ENCODE measurements around the gene DIP2A. TPM values are rescaled to one million over a fixed set of nuclear protein-coding genes. Genes with fewer than 3 reads are reported as not detected.

Gene DIP2A
- total and polyA plus RNA-seq, 7 donors: 7.3 to 12.2 (median 11.0) TPM

DNA sequence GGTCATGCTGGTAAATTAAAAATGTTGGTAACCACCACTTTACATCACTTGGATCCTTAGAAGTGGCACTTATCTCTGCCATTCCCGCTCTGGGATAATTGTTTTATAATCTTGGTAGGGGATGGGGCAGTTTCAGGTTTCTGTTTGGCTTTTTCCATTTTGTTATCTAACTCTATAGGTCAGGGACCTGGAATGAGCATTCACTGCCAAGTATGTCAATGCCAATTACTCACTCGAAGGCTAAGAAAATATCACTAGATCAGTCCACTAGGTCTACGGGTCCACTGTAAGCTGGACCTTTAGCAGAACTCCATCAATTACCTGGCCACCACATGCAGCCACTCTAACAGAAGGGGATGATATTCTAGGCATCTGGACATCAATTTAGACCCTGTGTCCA lies 4.5 kb upstream of the DIP2A start:
- Histone ChIP-seq H3K27ac (no peak overlapping the region), H3K4me3 (no peak overlapping the region), H3K4me1 (peaks cover 37% of the 10 kb centered on the region), H3K27me3 (ENCODE audit: insufficient read depth in 3 of 3, low read length in 2 of 3) (no peaks in the 10 kb centered on the region), H3K36me3 (ENCODE audit: insufficient read depth in 1 of 2, low read depth in 1 of 2) (peaks cover 0 to 3% of the 10 kb centered on the region in 2 donors), H3K9me3 (no peaks in the 10 kb centered on the region)
- ATAC-seq: no peak
- intact Hi-C loops (cut with DNase I): no loop called here
- TF ChIP-seq CTCF (IDR thresholded peaks at IDR 0.05): no peak
- DNase-seq: no peak
- WGBS, 3 donors: 26 to 32% (median 29%) methylated on average over 3 of the region's 3 CpGs

DNA sequence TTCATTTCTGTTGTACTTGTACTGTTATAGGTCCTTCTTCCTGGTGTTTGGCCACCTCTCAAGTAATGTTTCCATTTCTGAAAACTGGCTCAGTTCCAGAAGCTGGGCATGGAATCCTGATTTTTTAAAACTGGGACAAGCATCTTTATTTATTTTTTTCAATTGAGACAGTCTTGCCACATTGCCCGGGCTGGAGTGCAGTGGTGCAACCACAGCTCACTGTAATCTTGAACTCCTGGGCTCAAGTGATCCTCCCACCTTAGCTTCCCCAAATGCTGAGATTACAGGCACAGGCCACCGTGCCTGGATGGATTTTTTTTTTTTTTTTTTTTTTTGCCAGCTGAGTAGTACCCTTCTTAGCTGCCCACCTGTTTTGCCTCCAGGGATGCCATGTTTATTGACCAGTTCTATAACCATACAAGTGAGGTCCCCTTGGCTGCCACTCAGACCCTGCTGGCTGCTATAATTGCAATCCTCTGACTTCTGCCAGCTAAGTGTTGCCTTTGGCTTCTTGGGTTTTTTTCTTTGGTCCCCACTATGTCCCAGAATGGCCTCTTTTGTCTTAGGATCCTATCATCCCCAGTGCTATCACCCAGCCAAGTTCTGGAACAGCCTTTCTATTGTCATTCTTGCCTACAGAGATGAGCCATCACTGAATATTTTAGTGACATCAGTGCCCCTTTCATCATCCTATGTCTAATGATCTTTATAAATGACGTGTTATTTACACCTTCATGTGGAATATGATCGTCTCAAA lies 3.9 kb upstream of the DIP2A start:
- Histone ChIP-seq H3K4me3 (no peak overlapping the region), H3K27me3 (ENCODE audit: insufficient read depth in 3 of 3, low read length in 2 of 3) (no peaks in the 10 kb centered on the region), H3K9me3 (no peaks in the 10 kb centered on the region), H3K4me1 (peaks cover 37% of the 10 kb centered on the region), H3K27ac (peak overlapping the region; percentile 85), H3K36me3 (ENCODE audit: insufficient read depth in 1 of 2, low read depth in 1 of 2) (peaks cover 0 to 3% of the 10 kb centered on the region in 2 donors)
- TF ChIP-seq CTCF (IDR thresholded peaks at IDR 0.05): no peak
- intact Hi-C loops (cut with DNase I): no loop called here
- WGBS, 3 donors: 27 to 31% (median 27%) methylated on average over 4 of the region's 4 CpGs
- no peak for DNase-seq
- no peak for ATAC-seq

DNA sequence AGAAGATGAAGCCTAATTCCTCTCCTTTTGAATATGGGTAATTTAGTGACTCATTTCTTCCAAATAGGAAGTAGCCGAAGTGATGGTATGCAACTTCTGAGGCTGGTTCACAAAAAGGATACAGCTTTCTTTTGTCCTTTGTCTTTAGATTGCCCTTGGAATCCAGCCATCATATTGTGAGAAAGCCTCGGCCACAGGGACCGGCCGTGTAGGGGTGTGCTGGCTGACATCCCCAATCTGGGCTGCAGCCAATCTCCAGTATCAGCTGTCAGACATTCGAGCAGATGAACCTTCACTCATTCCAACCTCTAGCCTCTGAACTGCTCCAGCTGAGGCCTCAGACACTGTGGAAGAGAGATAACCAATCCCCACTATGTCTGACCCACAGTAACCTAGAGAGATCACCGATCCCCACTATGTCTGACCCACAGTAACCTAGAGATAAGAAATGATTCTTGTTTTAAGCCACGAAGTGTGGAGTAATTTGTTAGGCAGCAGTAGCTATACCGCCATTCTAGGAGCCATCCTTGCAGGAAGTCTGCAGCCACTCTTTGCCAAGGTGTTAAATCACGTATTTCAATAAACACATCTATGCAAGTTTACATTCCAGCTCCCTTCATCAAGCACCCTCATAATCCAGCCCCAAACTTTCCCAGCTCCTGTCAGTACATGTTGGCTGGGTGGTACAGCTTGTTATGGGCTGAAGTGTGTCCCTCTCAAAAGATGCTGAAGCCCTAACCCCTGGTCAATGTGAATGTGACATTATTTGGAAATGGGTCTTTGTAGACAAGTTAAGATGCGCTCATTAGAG lies 2.9 kb upstream of the DIP2A start:
- no peak for ATAC-seq
- WGBS, 3 donors: 23 to 26% (median 25%) methylated on average over 10 of the region's 10 CpGs
- H3K36me3 ChIP-seq (ENCODE audit: insufficient read depth in 1 of 2, low read depth in 1 of 2): peaks cover 0 to 3% of the 10 kb centered on the region in 2 donors
- no peak for DNase-seq
- no peaks in the 10 kb centered on the region for H3K27me3 ChIP-seq (ENCODE audit: insufficient read depth in 3 of 3, low read length in 2 of 3)
- no peak overlapping the region for H3K4me3 ChIP-seq
- no peaks in the 10 kb centered on the region for H3K9me3 ChIP-seq
- intact Hi-C loops (cut with DNase I): no loop called here
- no peak for TF ChIP-seq CTCF (IDR thresholded peaks at IDR 0.05)
- H3K27ac ChIP-seq: peak overlapping the region; percentile 85
- H3K4me1 ChIP-seq: peaks cover 42% of the 10 kb centered on the region

DNA sequence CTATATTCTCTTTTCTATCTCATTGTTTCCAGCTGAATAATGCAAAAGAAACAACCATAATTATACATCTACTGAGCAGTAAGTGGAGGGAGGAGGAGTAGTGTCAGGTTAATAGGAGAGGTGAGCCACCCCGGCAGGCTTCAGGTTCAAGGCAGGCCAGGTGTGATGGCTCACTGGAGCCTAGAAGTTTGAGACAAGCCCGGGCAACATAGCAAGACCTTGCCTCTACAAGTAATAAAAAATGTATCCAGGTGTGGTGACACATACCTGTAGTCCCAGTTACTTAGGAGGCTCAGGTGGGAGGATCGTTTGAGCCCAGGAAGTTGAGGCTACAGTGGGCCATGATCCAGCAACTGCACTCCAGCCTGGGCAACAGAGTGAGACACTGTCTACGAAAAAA lies 1.9 kb upstream of the DIP2A start:
- ATAC-seq (no peak), DNase-seq (no peak)
- no peak for TF ChIP-seq CTCF (IDR thresholded peaks at IDR 0.05)
- Histone ChIP-seq H3K27ac (peak overlapping the region; percentile 85), H3K9me3 (no peaks in the 10 kb centered on the region), H3K4me1 (peaks cover 45% of the 10 kb centered on the region), H3K36me3 (ENCODE audit: insufficient read depth in 1 of 2, low read depth in 1 of 2) (peaks cover 0 to 3% of the 10 kb centered on the region in 2 donors), H3K4me3 (peak overlapping the region; percentile 92), H3K27me3 (ENCODE audit: insufficient read depth in 3 of 3, low read length in 2 of 3) (no peaks in the 10 kb centered on the region)
- intact Hi-C loops (cut with DNase I): no loop called here
- WGBS, 3 donors: 91 to 94% (median 93%) methylated on average over 4 of the region's 4 CpGs
